HEK293 (cell line): ENCODE measurements around the gene GALNTL6.

Experiments
- CTCF ChIA-PET: fragments of 350-600 bp; formaldehyde crosslinking; extraction: SDS; loops from one replicate; lab custom pipeline; 2021; ENCODE audit warnings: antibody characterized with exemption; lab: Yijun Ruan, JAX
- POLR2A ChIA-PET: fragments of 300-600 bp; formaldehyde crosslinking; extraction: SDS; loops from one replicate; lab custom pipeline; 2020; ENCODE audit warnings: antibody characterized with exemption, inconsistent platforms; lab: Yijun Ruan, JAX
- H3K27ac ChIP-seq: fragments of 200-500 bp; sonication (Bioruptor generic); 2 replicates; pipeline ENCODE4 v1.5.1; 2014; ENCODE audit warnings: low read depth, low read length, control low read depth, inconsistent platforms; ENCODE audit errors: extremely low read depth
- H3K36me3 ChIP-seq, 2 experiments: fragments of 200-500 bp in 1 of 2; sonication (Bioruptor generic) in 1 of 2; 1 replicate in 1 of 2; 2 replicates in 1 of 2; pipeline ENCODE4 v1.5.1; 2014 to 2017; ENCODE audit warnings: inconsistent platforms in 2 of 2, low read length in 2 of 2; ENCODE audit not compliant: control insufficient read depth in 2 of 2, insufficient read depth in 1 of 2
- H3K4me1 ChIP-seq: fragments of 200-500 bp; sonication (Bioruptor generic); 2 replicates; pipeline ENCODE4 v1.5.1; 2014; ENCODE audit warnings: mild to moderate bottlenecking, low read length, inconsistent platforms; ENCODE audit not compliant: control insufficient read depth, insufficient read depth
- H3K4me3 ChIP-seq: 2 replicates; pipeline ENCODE4 v1.5.1; 2011; ENCODE audit warnings: low read depth, mild to moderate bottlenecking, control low read depth, low read length, moderate library complexity
- H3K9me3 ChIP-seq: fragments of 200-500 bp; sonication (Bioruptor generic); 2 replicates; pipeline ENCODE4 v1.5.1; 2014; ENCODE audit warnings: low read depth, low read length, inconsistent platforms; ENCODE audit not compliant: control insufficient read depth, insufficient read depth
- ELK4 ChIP-seq: IDR thresholded peaks from 2 replicates; pipeline ENCODE4 v1.6.1; 2011; ENCODE audit warnings: mild to moderate bottlenecking, low read depth, low read length, borderline replicate concordance
- MEIS1 ChIP-seq: sonication (generic); formaldehyde crosslinking; IDR thresholded peaks from 2 replicates; pipeline ENCODE4 v1.8.1; 2022; ENCODE audit warnings: missing genetic modification reagents, mild to moderate bottlenecking, borderline replicate concordance
- MYNN ChIP-seq: fragments of 450-650 bp; formaldehyde crosslinking; IDR thresholded peaks from 2 replicates; pipeline ENCODE4 v1.5.1; 2016; ENCODE audit warnings: missing biosample characterization, missing genetic modification characterization, borderline replicate concordance
- PBX3 ChIP-seq: sonication (generic); formaldehyde crosslinking; IDR thresholded peaks from 2 replicates; pipeline ENCODE4 v1.8.1; 2022; ENCODE audit warnings: mild to moderate bottlenecking, moderate library complexity, missing genetic modification reagents
- REPIN1 ChIP-seq: fragments of 450-650 bp; formaldehyde crosslinking; IDR thresholded peaks from 2 replicates; pipeline ENCODE4 v1.5.1; 2017; ENCODE audit warnings: missing biosample characterization, missing genetic modification characterization, low read depth
- ZBTB7A ChIP-seq: fragments of 450-650 bp; formaldehyde crosslinking; IDR thresholded peaks from 2 replicates; pipeline ENCODE4 v1.5.1; 2016; ENCODE audit warnings: low read depth, missing biosample characterization, missing genetic modification characterization
- ZBTB8A ChIP-seq: fragments of 450-650 bp; formaldehyde crosslinking; IDR thresholded peaks from 2 replicates; pipeline ENCODE4 v1.5.1; 2016; ENCODE audit warnings: missing biosample characterization, missing genetic modification characterization
- ZNF10 ChIP-seq: fragments of 450-650 bp; formaldehyde crosslinking; IDR thresholded peaks from 2 replicates; pipeline ENCODE4 v1.5.1; 2017; ENCODE audit warnings: missing biosample characterization, missing genetic modification characterization
- ZNF202 ChIP-seq: fragments of 450-650 bp; formaldehyde crosslinking; IDR thresholded peaks from 2 replicates; pipeline ENCODE4 v1.5.1; 2016; ENCODE audit warnings: missing biosample characterization, missing genetic modification characterization, borderline replicate concordance
- ZNF324 ChIP-seq: fragments of 450-650 bp; formaldehyde crosslinking; IDR thresholded peaks from 2 replicates; pipeline ENCODE4 v1.5.1; 2016; ENCODE audit warnings: missing biosample characterization, missing genetic modification characterization
- ZNF394 ChIP-seq: fragments of 450-650 bp; formaldehyde crosslinking; IDR thresholded peaks from 2 replicates; pipeline ENCODE4 v1.5.1; 2016; ENCODE audit warnings: missing biosample characterization, missing genetic modification characterization, mild to moderate bottlenecking, moderate library complexity, borderline replicate concordance
- ZNF513 ChIP-seq: fragments of 450-650 bp; IDR thresholded peaks from 2 replicates; pipeline ENCODE4 v1.5.1; 2018; ENCODE audit warnings: missing biosample characterization, missing genetic modification characterization
- ZNF555 ChIP-seq: fragments of 450-650 bp; formaldehyde crosslinking; conservative IDR thresholded peaks from 2 replicates; pipeline ENCODE4 v1.5.1; 2017; ENCODE audit warnings: missing biosample characterization, mild to moderate bottlenecking, missing genetic modification characterization, inconsistent platforms
- ZNF629 ChIP-seq: fragments of 450-650 bp; formaldehyde crosslinking; IDR thresholded peaks from 2 replicates; pipeline ENCODE4 v1.5.1; 2017; ENCODE audit warnings: missing biosample characterization, missing genetic modification characterization
- ZNF677 ChIP-seq: fragments of 450-650 bp; IDR thresholded peaks from 2 replicates; pipeline ENCODE4 v1.5.0; 2018; ENCODE audit warnings: missing biosample characterization, mild to moderate bottlenecking, missing genetic modification characterization, moderate library complexity
- ZNF707 ChIP-seq: fragments of 450-650 bp; formaldehyde crosslinking; IDR thresholded peaks from 2 replicates; pipeline ENCODE4 v1.5.1; 2016; ENCODE audit warnings: missing biosample characterization, missing genetic modification characterization
- ZNF777 ChIP-seq: fragments of 450-650 bp; formaldehyde crosslinking; IDR thresholded peaks from 2 replicates; pipeline ENCODE4 v1.5.1; 2017; ENCODE audit warnings: missing biosample characterization, missing genetic modification characterization, borderline replicate concordance
- ZNF791 ChIP-seq: fragments of 450-650 bp; formaldehyde crosslinking; IDR thresholded peaks from 2 replicates; pipeline ENCODE4 v1.5.1; 2016; ENCODE audit warnings: missing biosample characterization, missing genetic modification characterization
- TF ChIP-seq, protein P1 (sequence below): fragments of 450-650 bp; formaldehyde crosslinking; IDR thresholded peaks from 2 replicates; pipeline ENCODE4 v1.5.1; 2017; ENCODE audit warnings: missing biosample characterization, missing genetic modification characterization
- TF ChIP-seq, protein P2 (sequence below): fragments of 450-650 bp; formaldehyde crosslinking; IDR thresholded peaks from 2 replicates; pipeline ENCODE4 v1.5.1; 2016; ENCODE audit warnings: missing biosample characterization, missing genetic modification characterization, borderline replicate concordance

GALNTL6 gene

DNA sequence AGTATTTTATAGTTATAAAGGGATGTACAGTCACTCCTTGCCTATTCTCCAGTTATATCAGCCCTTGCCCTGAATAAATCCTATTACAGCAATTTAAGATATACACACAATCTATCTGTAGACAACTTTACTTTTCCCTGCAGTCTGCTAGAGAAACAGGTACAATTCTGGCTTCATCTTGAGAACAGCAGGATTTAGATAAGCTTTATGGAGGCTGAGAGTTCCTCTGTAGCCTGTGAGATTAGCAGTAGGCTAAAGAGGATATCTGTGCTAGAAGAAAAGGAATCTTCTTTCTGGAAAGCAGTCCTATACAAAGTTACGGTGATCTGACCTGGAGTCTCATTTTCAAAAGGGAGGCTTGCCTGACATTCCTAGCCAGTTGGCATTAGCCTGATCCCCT is 290.3 kb downstream of the GALNTL6 start:
- no peak for TF ChIP-seq ZNF677 (tag by site-specific recombination)
- TF ChIP-seq ZNF791 (tag by site-specific recombination), result no peak
- TF ChIP-seq ZNF629 (tag by site-specific recombination), result no peak
- no peak for TF ChIP-seq ZBTB7A
- TF ChIP-seq ZNF202 (tag by site-specific recombination), result no peak
- no peak for TF ChIP-seq MYNN
- TF ChIP-seq ZNF10 (tag by site-specific recombination), result no peak
- TF ChIP-seq PBX3, result no peak
- no peak for TF ChIP-seq MEIS1 (CRISPR knock-in tag)
- TF ChIP-seq ZNF707 (tag by site-specific recombination), result no peak
- Histone ChIP-seq H3K27ac (no peak overlapping the region), H3K9me3 (no peaks in the 10 kb centered on the region), H3K4me3 (no peak overlapping the region), H3K36me3 (no peaks in the 10 kb centered on the region), H3K4me1 (no peaks in the 10 kb centered on the region)
- CTCF ChIA-PET, result no interaction called here
- POLR2A ChIA-PET, result no interaction called here

DNA sequence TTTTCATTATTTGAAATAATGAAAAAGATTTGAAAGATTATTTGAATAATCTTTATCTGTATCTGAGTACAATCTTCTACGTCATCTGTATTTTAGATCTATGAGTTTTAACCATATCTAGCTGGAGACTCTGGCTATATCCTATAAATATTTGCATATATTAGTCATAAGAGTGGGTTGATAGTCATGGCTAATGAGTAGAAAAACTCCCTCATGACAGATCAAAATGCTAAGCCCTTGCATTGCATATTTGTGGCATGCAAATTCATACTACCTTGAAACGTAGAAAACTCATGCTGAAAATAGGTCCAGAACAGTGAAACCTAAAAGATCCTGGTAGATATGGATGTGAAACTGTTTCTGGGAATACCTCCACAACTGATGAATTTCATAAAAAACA is 291.3 kb downstream of the GALNTL6 start:
- TF ChIP-seq ZNF777, result no peak
- no peak for TF ChIP-seq REPIN1 (tag by site-specific recombination)
- TF ChIP-seq ZNF324 (tag by site-specific recombination), result no peak
- no peak for TF ChIP-seq ELK4
- TF ChIP-seq ZNF513 (tag by site-specific recombination), result no peak
- TF ChIP-seq ZBTB8A (tag by site-specific recombination), result no peak
- TF ChIP-seq, protein P1, sequence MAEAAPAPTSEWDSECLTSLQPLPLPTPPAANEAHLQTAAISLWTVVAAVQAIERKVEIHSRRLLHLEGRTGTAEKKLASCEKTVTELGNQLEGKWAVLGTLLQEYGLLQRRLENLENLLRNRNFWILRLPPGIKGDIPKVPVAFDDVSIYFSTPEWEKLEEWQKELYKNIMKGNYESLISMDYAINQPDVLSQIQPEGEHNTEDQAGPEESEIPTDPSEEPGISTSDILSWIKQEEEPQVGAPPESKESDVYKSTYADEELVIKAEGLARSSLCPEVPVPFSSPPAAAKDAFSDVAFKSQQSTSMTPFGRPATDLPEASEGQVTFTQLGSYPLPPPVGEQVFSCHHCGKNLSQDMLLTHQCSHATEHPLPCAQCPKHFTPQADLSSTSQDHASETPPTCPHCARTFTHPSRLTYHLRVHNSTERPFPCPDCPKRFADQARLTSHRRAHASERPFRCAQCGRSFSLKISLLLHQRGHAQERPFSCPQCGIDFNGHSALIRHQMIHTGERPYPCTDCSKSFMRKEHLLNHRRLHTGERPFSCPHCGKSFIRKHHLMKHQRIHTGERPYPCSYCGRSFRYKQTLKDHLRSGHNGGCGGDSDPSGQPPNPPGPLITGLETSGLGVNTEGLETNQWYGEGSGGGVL (tag by site-specific recombination), result no peak
- no peak for TF ChIP-seq ZNF555 (tag by site-specific recombination)
- TF ChIP-seq ZNF394 (tag by site-specific recombination), result no peak
- TF ChIP-seq, protein P2, sequence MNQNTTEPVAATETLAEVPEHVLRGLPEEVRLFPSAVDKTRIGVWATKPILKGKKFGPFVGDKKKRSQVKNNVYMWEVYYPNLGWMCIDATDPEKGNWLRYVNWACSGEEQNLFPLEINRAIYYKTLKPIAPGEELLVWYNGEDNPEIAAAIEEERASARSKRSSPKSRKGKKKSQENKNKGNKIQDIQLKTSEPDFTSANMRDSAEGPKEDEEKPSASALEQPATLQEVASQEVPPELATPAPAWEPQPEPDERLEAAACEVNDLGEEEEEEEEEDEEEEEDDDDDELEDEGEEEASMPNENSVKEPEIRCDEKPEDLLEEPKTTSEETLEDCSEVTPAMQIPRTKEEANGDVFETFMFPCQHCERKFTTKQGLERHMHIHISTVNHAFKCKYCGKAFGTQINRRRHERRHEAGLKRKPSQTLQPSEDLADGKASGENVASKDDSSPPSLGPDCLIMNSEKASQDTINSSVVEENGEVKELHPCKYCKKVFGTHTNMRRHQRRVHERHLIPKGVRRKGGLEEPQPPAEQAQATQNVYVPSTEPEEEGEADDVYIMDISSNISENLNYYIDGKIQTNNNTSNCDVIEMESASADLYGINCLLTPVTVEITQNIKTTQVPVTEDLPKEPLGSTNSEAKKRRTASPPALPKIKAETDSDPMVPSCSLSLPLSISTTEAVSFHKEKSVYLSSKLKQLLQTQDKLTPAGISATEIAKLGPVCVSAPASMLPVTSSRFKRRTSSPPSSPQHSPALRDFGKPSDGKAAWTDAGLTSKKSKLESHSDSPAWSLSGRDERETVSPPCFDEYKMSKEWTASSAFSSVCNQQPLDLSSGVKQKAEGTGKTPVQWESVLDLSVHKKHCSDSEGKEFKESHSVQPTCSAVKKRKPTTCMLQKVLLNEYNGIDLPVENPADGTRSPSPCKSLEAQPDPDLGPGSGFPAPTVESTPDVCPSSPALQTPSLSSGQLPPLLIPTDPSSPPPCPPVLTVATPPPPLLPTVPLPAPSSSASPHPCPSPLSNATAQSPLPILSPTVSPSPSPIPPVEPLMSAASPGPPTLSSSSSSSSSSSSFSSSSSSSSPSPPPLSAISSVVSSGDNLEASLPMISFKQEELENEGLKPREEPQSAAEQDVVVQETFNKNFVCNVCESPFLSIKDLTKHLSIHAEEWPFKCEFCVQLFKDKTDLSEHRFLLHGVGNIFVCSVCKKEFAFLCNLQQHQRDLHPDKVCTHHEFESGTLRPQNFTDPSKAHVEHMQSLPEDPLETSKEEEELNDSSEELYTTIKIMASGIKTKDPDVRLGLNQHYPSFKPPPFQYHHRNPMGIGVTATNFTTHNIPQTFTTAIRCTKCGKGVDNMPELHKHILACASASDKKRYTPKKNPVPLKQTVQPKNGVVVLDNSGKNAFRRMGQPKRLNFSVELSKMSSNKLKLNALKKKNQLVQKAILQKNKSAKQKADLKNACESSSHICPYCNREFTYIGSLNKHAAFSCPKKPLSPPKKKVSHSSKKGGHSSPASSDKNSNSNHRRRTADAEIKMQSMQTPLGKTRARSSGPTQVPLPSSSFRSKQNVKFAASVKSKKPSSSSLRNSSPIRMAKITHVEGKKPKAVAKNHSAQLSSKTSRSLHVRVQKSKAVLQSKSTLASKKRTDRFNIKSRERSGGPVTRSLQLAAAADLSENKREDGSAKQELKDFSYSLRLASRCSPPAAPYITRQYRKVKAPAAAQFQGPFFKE (tag by site-specific recombination), result no peak
- H3K4me3 ChIP-seq, result no peak overlapping the region
- ChIA-PET CTCF (no interaction called here), POLR2A (no interaction called here)
- no peak overlapping the region for H3K27ac ChIP-seq
- H3K9me3 ChIP-seq, result no peaks in the 10 kb centered on the region
- no peaks in the 10 kb centered on the region for H3K36me3 ChIP-seq
- no peaks in the 10 kb centered on the region for H3K4me1 ChIP-seq
